GM23338 (cell line): ENCODE data around the gene HIPK1. TPM values are rescaled to one million over a fixed set of nuclear protein-coding genes. Genes with fewer than 3 reads are reported as not detected.

Experiments
- ATAC-seq: fragments of 200-7000 bp; cut with Tn5 transposase; 3 replicates; pipeline ENCODE4 v1.9.1; 2020
- DNase-seq: peaks from one replicate; pipeline ENCODE4 v3.0.0-alpha.2; 2015; ENCODE audit warnings: low spot score
- H2AFZ ChIP-seq: fragments of 200-600 bp; sonication (generic); 2 replicates; pipeline ENCODE4 v1.8.0; 2016; ENCODE audit warnings: antibody characterized with exemption, mild to moderate bottlenecking, moderate library complexity
- H3F3A ChIP-seq: fragments of 200-600 bp; sonication (generic); replicated peaks from 2 replicates; pipeline ENCODE4 v1.8.0; 2017; ENCODE audit warnings: antibody characterized with exemption, mixed run types, low read depth
- H3K27ac ChIP-seq: fragments of 200-600 bp; sonication (generic); 2 replicates; pipeline ENCODE4 v1.6.1; 2016; ENCODE audit warnings: low read depth
- H3K27me3 ChIP-seq: fragments of 200-600 bp; sonication (generic); 2 replicates; pipeline ENCODE4 v1.8.0; 2016; ENCODE audit warnings: mild to moderate bottlenecking, mixed run types, moderate library complexity; ENCODE audit not compliant: insufficient read depth
- H3K36me3 ChIP-seq: fragments of 200-600 bp; sonication (generic); 2 replicates; pipeline ENCODE4 v1.8.0; 2016; ENCODE audit warnings: mild to moderate bottlenecking; ENCODE audit not compliant: insufficient read depth
- H3K4me1 ChIP-seq: fragments of 200-600 bp; sonication (generic); 2 replicates; pipeline ENCODE4 v1.8.0; 2016; ENCODE audit warnings: mild to moderate bottlenecking, moderate library complexity; ENCODE audit not compliant: insufficient read depth
- H3K4me2 ChIP-seq: fragments of 200-600 bp; sonication (generic); 2 replicates; pipeline ENCODE4 v1.7.1; 2017; ENCODE audit warnings: mixed run types
- H3K4me3 ChIP-seq: fragments of 200-600 bp; sonication (generic); 2 replicates; pipeline ENCODE4 v1.6.1; 2016; ENCODE audit warnings: mixed run types
- H3K79me2 ChIP-seq: fragments of 200-600 bp; sonication (generic); replicated peaks from 2 replicates; pipeline ENCODE4 v1.8.0; 2017; ENCODE audit warnings: mild to moderate bottlenecking; ENCODE audit not compliant: insufficient read depth
- H3K9me2 ChIP-seq: fragments of 200-600 bp; sonication (generic); 2 replicates; pipeline ENCODE4 v1.8.0; 2017; ENCODE audit not compliant: insufficient read depth
- H4K20me1 ChIP-seq: fragments of 200-600 bp; sonication (generic); replicated peaks from 2 replicates; pipeline ENCODE4 v1.8.0; 2017; ENCODE audit warnings: mild to moderate bottlenecking; ENCODE audit not compliant: insufficient read depth
- H3K27ac Mint-ChIP-seq: 2 replicates; pipeline ENCODE4 v1.8.0; 2020; ENCODE audit warnings: inconsistent platforms, mild to moderate bottlenecking, moderate library complexity, mixed read lengths
- H3K27me3 Mint-ChIP-seq: 3 replicates; pipeline ENCODE4 v1.8.0; 2022; ENCODE audit warnings: low read depth, mild to moderate bottlenecking, moderate library complexity, mixed read lengths, inconsistent platforms; ENCODE audit not compliant: insufficient read depth, poor library complexity
- H3K36me3 Mint-ChIP-seq: 3 replicates; pipeline ENCODE4 v1.8.0; 2021; ENCODE audit warnings: low read depth, mild to moderate bottlenecking, inconsistent platforms, moderate library complexity, mixed read lengths
- H3K4me1 Mint-ChIP-seq: 3 replicates; pipeline ENCODE4 v1.8.0; 2020; ENCODE audit warnings: mild to moderate bottlenecking, inconsistent platforms, mixed read lengths
- H3K4me3 Mint-ChIP-seq: 3 replicates; pipeline ENCODE4 v1.8.0; 2021; ENCODE audit warnings: moderate library complexity, mild to moderate bottlenecking, inconsistent platforms, mixed read lengths
- H3K9me3 Mint-ChIP-seq: 3 replicates; pipeline ENCODE4 v1.8.0; 2020; ENCODE audit warnings: moderate library complexity, mild to moderate bottlenecking, inconsistent platforms, mixed read lengths
- CREB1 ChIP-seq: fragments of 250-450 bp; sonication (Bioruptor Pico); IDR thresholded peaks from 2 replicates; pipeline ENCODE4 v1.5.0; 2020; ENCODE audit warnings: low read depth, mild to moderate bottlenecking, moderate library complexity
- CTCF ChIP-seq, 2 experiments: fragments of 200-600 bp in 1 of 2; sonication (generic) in 1 of 2; conservative IDR thresholded peaks; 2 replicates each; pipeline versions ENCODE4 v1.5.1 to v1.6.1; 2016 to 2017; ENCODE audit warnings: antibody characterized with exemption in 2 of 2, low read depth in 2 of 2, mild to moderate bottlenecking in 2 of 2, moderate library complexity in 1 of 2
- ETS1 ChIP-seq: IDR thresholded peaks from 2 replicates; pipeline ENCODE4 v1.6.1; 2016; ENCODE audit warnings: antibody characterized with exemption
- EZH2phosphoT487 ChIP-seq: fragments of 200-600 bp; sonication (generic); IDR thresholded peaks from one replicate; pipeline ENCODE4 v1.8.1; 2018; ENCODE audit warnings: antibody characterized with exemption; ENCODE audit not compliant: unreplicated experiment
- JUNB ChIP-seq: IDR thresholded peaks from one replicate; pipeline ENCODE4 v1.6.1; 2016; ENCODE audit warnings: antibody characterized with exemption; ENCODE audit not compliant: unreplicated experiment
- NANOG ChIP-seq: IDR thresholded peaks from 2 replicates; pipeline ENCODE4 v1.6.1; 2016; ENCODE audit warnings: antibody characterized with exemption, borderline replicate concordance
- POLR2AphosphoS5 ChIP-seq: IDR thresholded peaks from 2 replicates; pipeline ENCODE4 v1.6.1; 2016; ENCODE audit warnings: antibody characterized with exemption, low read depth
- ZNF114 ChIP-seq: fragments of 250-450 bp; sonication (Bioruptor Pico); IDR thresholded peaks from 2 replicates; pipeline ENCODE4 v1.5.0; 2020; ENCODE audit warnings: mild to moderate bottlenecking, moderate library complexity
- ZNF331 ChIP-seq: fragments of 250-450 bp; sonication (Bioruptor Pico); IDR thresholded peaks from 2 replicates; pipeline ENCODE4 v1.5.0; 2020; ENCODE audit warnings: low read depth, mild to moderate bottlenecking, moderate library complexity
- polyA plus RNA-seq: library from polyadenylated mRNA; unstranded; fragments of >200 nt; fragmentation: Nextera tagmentation; extraction: Ambion mirVana; gene quantifications from 2 replicates; pipeline ENCODE4 v1.2.1, GENCODE V29; 2016
- total RNA-seq: library from RNA; depleted of rRNA; stranded (reverse); fragments of >200 nt; shearing (Covaris generic); gene quantifications from 2 replicates; pipeline ENCODE4 v1.2.3, GENCODE V29; 2014

Gene HIPK1
- total and polyA plus RNA-seq, 2 experiments from 2014 or later = 14.3 to 47.5 TPM

GRCh38 chr1:113930499-113931161, 1.5 kb downstream of the HIPK1 start:
- Histone ChIP-seq H3K27me3 (no peaks in the 10 kb centered on the region), H3K27ac (no peak overlapping the region), H3F3A (0 out of 2 replicates have a peak, but pooled peaks cover 8% of the 10 kb centered on the region), H2AFZ (no peak overlapping the region), H3K4me2 (peak overlapping the region; percentile 89), H3K4me3 (peak overlapping the region; percentile 97), H3K4me1 (peaks cover 25% of the 10 kb centered on the region), H3K9me2 (no peaks in the 10 kb centered on the region), H4K20me1 (peaks cover 13% of the 10 kb centered on the region), H3K36me3 (no peaks in the 10 kb centered on the region), H3K79me2 (peaks cover 58% of the 10 kb centered on the region)
- ATAC-seq (peak; percentile 8), DNase-seq (peak; percentile 51)
- Mint-ChIP-seq H3K9me3 (no peaks in the 10 kb centered on the region), H3K4me1 (peaks cover 25% of the 10 kb centered on the region), H3K27me3 (peaks cover 5% of the 10 kb centered on the region), H3K27ac (no peak overlapping the region), H3K4me3 (peak overlapping the region; percentile 90), H3K36me3 (no peaks in the 10 kb centered on the region; the same call in 2 of the 3 replicates)
- no peak for TF ChIP-seq ETS1
- TF ChIP-seq ZNF331 = no peak
- TF ChIP-seq CTCF (conservative IDR thresholded peaks at IDR 0.05; ENCODE audit: low read depth in 2 of 2) = no peak
- no peak for TF ChIP-seq CREB1 (CRISPR knock-in tag)

DNA sequence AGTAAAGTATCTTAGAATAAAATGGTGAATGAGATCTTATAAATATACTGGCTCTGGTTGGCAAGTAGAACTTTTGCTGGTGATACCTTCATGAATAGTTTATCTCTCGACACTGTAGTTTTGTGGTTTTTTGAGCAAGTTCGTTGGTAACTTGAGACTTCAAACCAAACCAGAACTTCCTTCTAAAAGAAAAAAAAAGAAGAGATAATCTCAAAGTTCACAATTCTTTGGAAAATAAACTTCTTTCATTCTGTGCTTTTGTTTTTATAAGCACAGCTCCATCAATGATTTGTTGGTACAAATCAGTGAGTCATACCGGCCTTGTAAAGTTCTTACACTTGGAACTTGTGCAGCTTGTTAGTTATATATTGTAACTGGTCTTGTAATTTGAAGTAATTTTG, 2.3 kb downstream of the HIPK1 start:
- Mint-ChIP-seq H3K27me3 (peaks cover 4% of the 10 kb centered on the region), H3K27ac (no peak overlapping the region), H3K9me3 (no peaks in the 10 kb centered on the region), H3K36me3 (no peaks in the 10 kb centered on the region; the same call in 2 of the 3 replicates), H3K4me3 (peak overlapping the region; percentile 90), H3K4me1 (peaks cover 25% of the 10 kb centered on the region)
- Histone ChIP-seq H3K27me3 (no peaks in the 10 kb centered on the region), H3K9me2 (no peaks in the 10 kb centered on the region), H3K79me2 (peaks cover 66% of the 10 kb centered on the region), H3K4me2 (peak overlapping the region; percentile 89), H3K4me3 (peak overlapping the region; percentile 97; the same call in 1 of the 2 replicates), H3F3A (0 out of 2 replicates have a peak, but pooled peaks cover 5% of the 10 kb centered on the region), H3K27ac (no peak overlapping the region), H2AFZ (no peak overlapping the region), H3K36me3 (no peaks in the 10 kb centered on the region), H3K4me1 (peaks cover 25% of the 10 kb centered on the region), H4K20me1 (peaks cover 16% of the 10 kb centered on the region)
- no peak for TF ChIP-seq ZNF114 (CRISPR knock-in tag)
- TF ChIP-seq CTCF (conservative IDR thresholded peaks at IDR 0.05; ENCODE audit: low read depth in 2 of 2) = no peak
- no peak for TF ChIP-seq ZNF331
- no peak for TF ChIP-seq JUNB
- TF ChIP-seq CREB1 (CRISPR knock-in tag) = no peak
- TF ChIP-seq EZH2phosphoT487 = no peak
- no peak for TF ChIP-seq NANOG
- TF ChIP-seq POLR2AphosphoS5 = no peak
- ATAC-seq (no peak), DNase-seq (no peak)
